Panc1 (cell line): Measurements from ENCODE around the gene OTOG. TPM values are rescaled to one million over a fixed set of nuclear protein-coding genes. Genes with fewer than 3 reads are reported as not detected.

Experiments
- ATAC-seq: fragments of 200-7000 bp; cut with Tn5 transposase; 2 replicates; pipeline ENCODE4 v1.9.1; 2020; ENCODE audit warnings: mild to moderate bottlenecking, moderate library complexity
- BruUV-seq: library from RNA; stranded (reverse); fragments of 400-500 nt; replicated peaks from 2 replicates; lab custom pipeline; 2021; lab: Mats Ljungman, UMichigan
- CTCF ChIA-PET: fragments of 300-600 bp; sonication (Branson Sonifier 250); formaldehyde crosslinking; loops from one replicate; lab custom pipeline; 2022; ENCODE audit warnings: antibody characterized with exemption; lab: Charles Lee
- POLR2A ChIA-PET: fragments of 300-600 bp; sonication (Branson Sonifier 250); formaldehyde crosslinking; loops from one replicate; lab custom pipeline; 2022; ENCODE audit warnings: antibody characterized with exemption; lab: Charles Lee
- DNase-seq: peaks from one replicate; pipeline ENCODE4 v3.0.0-alpha.2; 2010; ENCODE audit warnings: low read depth, low spot score
- H3K27ac ChIP-seq: 2 replicates; pipeline ENCODE4 v1.5.1; 2011; ENCODE audit warnings: mild to moderate bottlenecking, low read length, inconsistent platforms
- H3K27me3 ChIP-seq: fragments of 200-500 bp; sonication (Bioruptor generic); 2 replicates; pipeline ENCODE4 v1.6.0; 2014; ENCODE audit warnings: low read length, inconsistent platforms; ENCODE audit not compliant: control insufficient read depth, insufficient read depth
- H3K36me3 ChIP-seq: fragments of 200-500 bp; sonication (Bioruptor generic); 2 replicates; pipeline ENCODE4 v1.5.1; 2014; ENCODE audit warnings: inconsistent platforms, mild to moderate bottlenecking, low read length, moderate library complexity; ENCODE audit not compliant: control insufficient read depth, insufficient read depth
- H3K4me1 ChIP-seq: 2 replicates; pipeline ENCODE4 v1.5.1; 2011; ENCODE audit warnings: inconsistent platforms, mild to moderate bottlenecking, low read length, moderate library complexity; ENCODE audit not compliant: control insufficient read depth, insufficient read depth
- H3K4me3 ChIP-seq, 2 experiments: 2 replicates each; pipeline ENCODE4 v1.5.1; 2011 to 2012; ENCODE audit warnings: low read depth in 2 of 2, low read length in 2 of 2, mild to moderate bottlenecking in 2 of 2, inconsistent platforms in 1 of 2, moderate library complexity in 1 of 2
- H3K9me3 ChIP-seq: fragments of 200-500 bp; sonication (Bioruptor generic); 2 replicates; pipeline ENCODE4 v1.5.1; 2014; ENCODE audit warnings: low read depth, mild to moderate bottlenecking, inconsistent platforms, low read length, moderate library complexity; ENCODE audit not compliant: control insufficient read depth, insufficient read depth
- POLR2AphosphoS5 ChIP-seq: IDR thresholded peaks from 2 replicates; pipeline ENCODE4 v1.6.1; 2012; ENCODE audit warnings: mild to moderate bottlenecking, low read depth, low read length, moderate library complexity
- SIN3A ChIP-seq: IDR thresholded peaks from 2 replicates; pipeline ENCODE4 v1.6.1; 2012; ENCODE audit warnings: low read depth, mild to moderate bottlenecking, low read length, moderate library complexity, borderline replicate concordance; ENCODE audit not compliant: insufficient read depth
- TCF7L2 ChIP-seq: IDR thresholded peaks from 2 replicates; pipeline ENCODE4 v1.6.1; 2011; ENCODE audit warnings: mild to moderate bottlenecking, low read depth, low read length, inconsistent platforms
- in situ Hi-C: cut with HindIII; loops from 2 replicates; pipeline ENCODE4 v1.10.0; 2016; ENCODE audit warnings: low sequenced_read_pairs, low pct_unique_long_range_greater_than_20kb
- intact Hi-C: fragments of 100-400 bp; cut with micrococcal nuclease; formaldehyde crosslinking; loops from one replicate; pipeline ENCODE4 v1.10.0; 2022; ENCODE audit not compliant: unreplicated experiment
- total RNA-seq: library from RNA; stranded (reverse); gene quantifications from one replicate; pipeline ENCODE4 v1.2.1, GENCODE V29; 2021; ENCODE audit not compliant: unreplicated experiment
- TF ChIP-seq, protein P1 (sequence below): fragments of 450-650 bp; IDR thresholded peaks from 2 replicates; pipeline ENCODE4 v1.5.1; 2017; ENCODE audit warnings: mild to moderate bottlenecking
- TF ChIP-seq, protein P2 (sequence below), 2 experiments: IDR thresholded peaks; 2 replicates each; pipeline ENCODE4 v1.6.1; 2011 to 2012; ENCODE audit warnings: low read depth in 2 of 2, control low read depth in 1 of 2, low read length in 1 of 2, mild to moderate bottlenecking in 1 of 2, moderate library complexity in 1 of 2; ENCODE audit not compliant: insufficient read depth in 1 of 2

OTOG gene
- total RNA-seq, 1 experiment from 2014 or later = not detected

DNA sequence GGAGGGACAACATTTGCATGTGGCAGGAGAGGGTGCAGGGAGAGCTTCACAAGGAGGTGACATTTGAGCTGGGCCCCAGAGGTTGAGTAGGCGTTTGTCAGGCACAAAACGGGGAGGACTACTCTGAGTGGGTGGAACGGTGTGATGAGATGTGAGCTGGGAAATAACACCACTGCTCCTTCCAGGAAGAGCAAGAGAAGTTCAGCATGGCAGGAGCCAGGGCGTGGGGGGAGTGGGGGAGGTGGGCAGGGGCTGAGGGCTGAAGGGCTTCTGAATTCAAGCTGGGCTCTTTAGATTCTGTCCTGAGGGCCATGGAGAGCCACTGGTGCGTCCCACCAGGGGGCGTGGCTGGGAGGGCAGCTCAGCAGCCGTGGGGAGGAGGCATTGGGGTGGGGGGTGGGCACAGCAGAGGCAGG is 54.2 kb downstream of the OTOG start:
- Histone ChIP-seq H3K4me3 (no peak overlapping the region), H3K27ac (no peak overlapping the region), H3K9me3 (no peaks in the 10 kb centered on the region), H3K36me3 (no peaks in the 10 kb centered on the region), H3K27me3 (no peaks in the 10 kb centered on the region), H3K4me1 (no peaks in the 10 kb centered on the region)
- no peak for DNase-seq
- in situ Hi-C loops (no loop called here), intact Hi-C loops (no loop called here)
- no peak for TF ChIP-seq SIN3A
- no TSS peak for BruUV-seq
- CTCF ChIA-PET = interaction anchor here (0.6 kb wide), 2 partner anchors 131 to 185 kb away, joined by 3 to 4 read pairs; no protein-coding TSS in a partner anchor
- POLR2A ChIA-PET = no interaction called here
- no peak for ATAC-seq

DNA sequence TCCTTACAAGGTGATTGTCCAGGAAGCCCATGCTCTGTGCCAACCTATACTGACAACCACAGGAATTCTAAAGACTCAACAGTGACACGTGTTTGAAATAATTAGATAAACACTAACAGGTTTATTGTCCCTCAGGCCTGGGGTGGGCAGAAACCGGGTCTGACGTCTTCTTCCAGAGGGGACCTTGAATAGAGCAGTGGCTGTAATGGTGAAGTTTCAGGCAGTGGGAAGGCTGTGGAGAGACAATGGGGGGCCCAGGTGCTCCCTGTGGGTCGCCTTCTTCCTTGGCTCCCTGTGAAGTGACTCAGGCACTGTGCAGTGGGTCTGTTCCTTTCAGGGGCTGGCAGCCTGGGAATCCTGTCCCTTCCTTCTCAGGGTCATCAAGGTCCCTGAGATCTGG is 54.6 kb downstream of the OTOG start:
- DNase-seq = no peak
- in situ Hi-C loops = no loop called here
- H3K9me3 ChIP-seq = no peaks in the 10 kb centered on the region
- H3K4me3 ChIP-seq = no peak overlapping the region
- intact Hi-C loops = no loop called here
- no peak overlapping the region for H3K27ac ChIP-seq
- TF ChIP-seq, protein P1, sequence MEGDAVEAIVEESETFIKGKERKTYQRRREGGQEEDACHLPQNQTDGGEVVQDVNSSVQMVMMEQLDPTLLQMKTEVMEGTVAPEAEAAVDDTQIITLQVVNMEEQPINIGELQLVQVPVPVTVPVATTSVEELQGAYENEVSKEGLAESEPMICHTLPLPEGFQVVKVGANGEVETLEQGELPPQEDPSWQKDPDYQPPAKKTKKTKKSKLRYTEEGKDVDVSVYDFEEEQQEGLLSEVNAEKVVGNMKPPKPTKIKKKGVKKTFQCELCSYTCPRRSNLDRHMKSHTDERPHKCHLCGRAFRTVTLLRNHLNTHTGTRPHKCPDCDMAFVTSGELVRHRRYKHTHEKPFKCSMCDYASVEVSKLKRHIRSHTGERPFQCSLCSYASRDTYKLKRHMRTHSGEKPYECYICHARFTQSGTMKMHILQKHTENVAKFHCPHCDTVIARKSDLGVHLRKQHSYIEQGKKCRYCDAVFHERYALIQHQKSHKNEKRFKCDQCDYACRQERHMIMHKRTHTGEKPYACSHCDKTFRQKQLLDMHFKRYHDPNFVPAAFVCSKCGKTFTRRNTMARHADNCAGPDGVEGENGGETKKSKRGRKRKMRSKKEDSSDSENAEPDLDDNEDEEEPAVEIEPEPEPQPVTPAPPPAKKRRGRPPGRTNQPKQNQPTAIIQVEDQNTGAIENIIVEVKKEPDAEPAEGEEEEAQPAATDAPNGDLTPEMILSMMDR = no peak
- TF ChIP-seq TCF7L2 = no peak
- no peak for TF ChIP-seq SIN3A
- TF ChIP-seq, protein P2, sequence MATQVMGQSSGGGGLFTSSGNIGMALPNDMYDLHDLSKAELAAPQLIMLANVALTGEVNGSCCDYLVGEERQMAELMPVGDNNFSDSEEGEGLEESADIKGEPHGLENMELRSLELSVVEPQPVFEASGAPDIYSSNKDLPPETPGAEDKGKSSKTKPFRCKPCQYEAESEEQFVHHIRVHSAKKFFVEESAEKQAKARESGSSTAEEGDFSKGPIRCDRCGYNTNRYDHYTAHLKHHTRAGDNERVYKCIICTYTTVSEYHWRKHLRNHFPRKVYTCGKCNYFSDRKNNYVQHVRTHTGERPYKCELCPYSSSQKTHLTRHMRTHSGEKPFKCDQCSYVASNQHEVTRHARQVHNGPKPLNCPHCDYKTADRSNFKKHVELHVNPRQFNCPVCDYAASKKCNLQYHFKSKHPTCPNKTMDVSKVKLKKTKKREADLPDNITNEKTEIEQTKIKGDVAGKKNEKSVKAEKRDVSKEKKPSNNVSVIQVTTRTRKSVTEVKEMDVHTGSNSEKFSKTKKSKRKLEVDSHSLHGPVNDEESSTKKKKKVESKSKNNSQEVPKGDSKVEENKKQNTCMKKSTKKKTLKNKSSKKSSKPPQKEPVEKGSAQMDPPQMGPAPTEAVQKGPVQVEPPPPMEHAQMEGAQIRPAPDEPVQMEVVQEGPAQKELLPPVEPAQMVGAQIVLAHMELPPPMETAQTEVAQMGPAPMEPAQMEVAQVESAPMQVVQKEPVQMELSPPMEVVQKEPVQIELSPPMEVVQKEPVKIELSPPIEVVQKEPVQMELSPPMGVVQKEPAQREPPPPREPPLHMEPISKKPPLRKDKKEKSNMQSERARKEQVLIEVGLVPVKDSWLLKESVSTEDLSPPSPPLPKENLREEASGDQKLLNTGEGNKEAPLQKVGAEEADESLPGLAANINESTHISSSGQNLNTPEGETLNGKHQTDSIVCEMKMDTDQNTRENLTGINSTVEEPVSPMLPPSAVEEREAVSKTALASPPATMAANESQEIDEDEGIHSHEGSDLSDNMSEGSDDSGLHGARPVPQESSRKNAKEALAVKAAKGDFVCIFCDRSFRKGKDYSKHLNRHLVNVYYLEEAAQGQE (IDR thresholded peaks at IDR 0.05; ENCODE audit: insufficient read depth in 1 of 2, low read depth in 2 of 2, low read length in 1 of 2) = no peak
- no peak for TF ChIP-seq POLR2AphosphoS5
- ChIA-PET CTCF (interaction anchor here (0.6 kb wide), 1 partner anchor 185 kb away, joined by 4 read pairs; no protein-coding TSS in a partner anchor), POLR2A (no interaction called here)
- no peaks in the 10 kb centered on the region for H3K36me3 ChIP-seq
- H3K27me3 ChIP-seq = no peaks in the 10 kb centered on the region
- no peak for ATAC-seq
- BruUV-seq = no TSS peak
- H3K4me1 ChIP-seq = no peaks in the 10 kb centered on the region
